Stimulated activated CD8-positive, alpha-beta memory T cell treated with anti-CD3 and anti-CD28 coated beads, Interleukin-15, amount 100 ng/mL, for 24 hours (primary cell): ENCODE measurements around the gene SLC4A8.
A peak's percentile ranks its signal among the peaks of the same experiment; 100 is the strongest.

Experiments
- DNase-seq: peaks from one replicate; pipeline ENCODE4 v3.0.0-alpha.2; 2020; ENCODE audit warnings: low read depth

SLC4A8 gene

GRCh38 chr12:51527966-51528365 is 103.3 kb downstream of the SLC4A8 start:
- no peak for DNase-seq

DNA sequence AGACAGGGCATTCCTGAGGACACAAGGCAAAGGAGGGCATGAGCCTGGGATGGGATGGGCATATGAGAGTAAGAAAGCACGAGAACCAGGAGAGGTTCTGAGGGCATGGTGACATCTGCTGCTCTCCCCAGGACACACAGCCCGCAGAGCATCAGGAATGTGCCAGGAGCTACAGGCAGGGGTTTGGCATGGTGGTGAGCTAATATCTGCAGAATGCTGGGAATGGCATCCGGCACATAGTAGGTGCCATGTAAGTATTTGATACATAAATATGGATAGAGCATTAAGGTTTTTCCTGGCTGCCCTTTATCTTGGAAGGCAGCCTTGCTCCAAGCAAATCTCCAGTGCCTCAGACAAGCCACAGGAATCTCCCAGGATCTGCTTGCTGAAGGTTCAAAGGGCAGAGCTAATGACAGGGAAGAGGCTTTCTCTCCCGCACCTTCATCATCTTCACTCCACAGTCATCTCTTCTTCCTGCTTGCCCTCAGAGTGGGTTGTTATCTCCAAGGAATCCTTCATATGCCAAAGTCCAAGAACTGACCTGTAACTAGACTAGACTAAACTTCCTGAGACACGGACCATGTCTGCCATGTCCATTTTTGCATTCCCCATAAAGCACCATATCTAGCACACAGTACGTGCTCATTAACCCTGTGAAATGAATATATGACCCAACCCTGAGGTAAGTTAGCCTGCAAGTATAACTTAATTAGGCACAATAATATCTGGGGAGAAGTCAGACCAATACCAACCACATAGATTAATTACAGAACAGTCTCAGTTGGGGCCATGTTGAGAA is 104.4 kb downstream of the SLC4A8 start:
- no peak for DNase-seq

DNA sequence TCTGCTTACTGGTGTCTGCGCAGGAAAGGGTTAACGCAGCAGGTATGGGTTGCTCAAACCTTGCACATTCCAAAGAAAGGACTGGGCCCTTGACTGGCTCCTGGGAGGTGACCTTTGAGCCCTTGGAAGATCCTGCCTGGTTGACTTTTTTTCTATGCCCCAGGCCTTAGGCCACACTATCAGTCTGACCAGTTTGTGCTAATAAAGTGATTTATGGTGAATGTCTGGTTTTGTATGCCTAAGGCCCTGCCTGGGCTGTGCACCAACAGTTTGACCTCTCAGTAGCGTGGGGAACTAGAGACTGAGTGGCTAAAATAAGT is 105.0 kb downstream of the SLC4A8 start:
- DNase-seq = no peak

- DNase-seq = no peak
Observed at GRCh38 chr12:51530208-51530607, 105.6 kb downstream of the SLC4A8 start.

- DNase-seq = no peak
Observed at GRCh38 chr12:51531284-51531977, 106.8 kb downstream of the SLC4A8 start.

GRCh38 chr12:51531978-51532497 is 107.4 kb downstream of the SLC4A8 start:
- DNase-seq = peak; percentile 20

DNA sequence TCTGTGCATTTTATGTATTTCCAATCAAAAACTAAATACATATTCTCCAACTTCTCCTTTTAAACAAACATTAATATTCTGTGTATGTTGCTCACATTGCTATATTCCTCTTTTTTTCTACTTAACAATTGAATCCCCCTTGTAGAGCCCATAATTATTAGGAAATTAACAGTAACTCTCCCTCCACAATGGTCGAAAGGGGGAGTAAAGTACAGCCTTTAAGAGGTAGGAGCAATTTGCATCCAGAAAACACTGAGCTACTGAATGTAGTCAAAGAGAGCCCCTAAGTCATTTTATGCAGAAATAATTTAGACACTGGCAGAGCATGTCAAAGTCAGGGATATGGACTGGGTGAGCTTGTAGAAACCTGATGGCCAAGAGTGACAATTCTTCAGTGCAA is 109.2 kb downstream of the SLC4A8 start:
- no peak for DNase-seq

DNA sequence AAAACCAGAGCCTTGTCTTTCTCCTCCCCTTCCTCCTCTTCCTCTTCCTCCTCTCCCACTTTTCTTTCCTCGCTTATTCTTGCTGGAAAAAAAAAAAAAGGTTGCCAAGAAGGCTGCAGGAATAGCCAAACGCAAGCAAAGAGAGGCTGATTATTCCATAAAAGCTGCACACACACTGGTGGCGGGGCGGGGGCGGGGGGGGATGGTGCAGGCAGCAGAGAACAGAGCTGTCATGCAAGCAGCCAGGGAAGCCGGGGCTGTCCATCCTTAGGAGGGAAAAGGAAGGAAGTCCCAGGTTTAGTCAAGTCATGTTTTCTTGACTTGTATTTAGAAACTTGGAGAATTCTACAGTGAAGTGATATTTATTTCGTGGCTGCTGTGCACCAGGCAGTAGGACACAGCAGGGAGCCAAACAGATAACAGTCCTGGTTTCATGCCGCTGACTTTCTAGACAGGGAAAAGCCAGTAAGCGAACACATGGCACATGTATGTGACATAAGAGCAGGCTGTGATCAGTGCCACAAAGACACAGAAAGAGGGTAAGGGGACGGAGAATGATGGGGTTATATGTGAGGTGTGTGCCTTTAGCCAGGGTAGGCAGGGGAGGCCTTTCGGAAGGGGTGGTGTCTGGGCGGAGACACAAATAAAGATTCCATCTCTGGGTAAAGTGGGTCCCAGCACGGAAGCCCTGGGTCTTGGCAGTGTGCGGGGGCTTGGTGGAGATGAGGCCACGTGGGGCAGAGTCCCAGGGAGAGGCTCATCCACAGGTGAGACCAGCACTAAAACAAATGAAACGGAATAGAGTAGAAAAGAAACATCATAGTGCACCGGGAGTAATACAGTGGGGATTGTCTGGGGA is 109.8 kb downstream of the SLC4A8 start:
- DNase-seq = no peak

DNA sequence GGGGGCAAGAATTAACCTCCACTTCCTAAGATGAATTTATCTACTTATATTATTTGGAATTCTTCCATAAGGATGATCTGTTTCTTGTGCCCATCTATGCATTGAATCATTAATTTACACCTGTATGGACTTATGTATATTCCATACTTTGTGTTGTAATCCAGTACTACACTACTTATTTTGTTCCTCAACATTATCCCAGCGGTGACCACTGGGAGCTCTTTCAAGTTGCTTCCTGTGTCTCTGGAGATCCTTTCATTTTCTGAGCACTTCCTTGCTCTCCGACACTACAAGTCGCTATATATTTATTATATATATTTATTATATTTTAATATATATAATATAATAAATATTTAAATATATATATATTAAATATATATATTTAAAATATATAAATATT is 111.5 kb downstream of the SLC4A8 start:
- no peak for DNase-seq

- DNase-seq = no peak
Observed at GRCh38 chr12:51538149-51538548, 113.5 kb downstream of the SLC4A8 start.

DNA sequence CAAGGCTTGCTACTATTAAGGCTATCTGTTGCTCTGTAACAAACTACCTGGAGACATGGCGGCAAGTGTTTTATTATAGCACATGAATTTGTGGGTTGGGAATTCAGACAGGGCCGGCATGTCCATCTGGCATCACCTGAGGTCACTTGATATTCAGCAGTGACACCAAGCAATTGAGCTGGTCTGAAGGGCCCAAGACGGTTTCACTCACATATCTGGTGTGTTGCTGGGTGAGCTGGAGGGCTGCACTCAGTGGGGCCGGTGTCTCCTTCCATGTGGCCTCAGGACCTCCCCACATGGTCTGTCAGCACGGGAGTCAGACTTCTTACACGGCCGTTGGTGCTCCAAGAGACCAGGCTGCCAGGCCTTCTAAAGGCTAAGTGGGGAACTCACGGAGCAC is 114.0 kb downstream of the SLC4A8 start:
- no peak for DNase-seq

DNA sequence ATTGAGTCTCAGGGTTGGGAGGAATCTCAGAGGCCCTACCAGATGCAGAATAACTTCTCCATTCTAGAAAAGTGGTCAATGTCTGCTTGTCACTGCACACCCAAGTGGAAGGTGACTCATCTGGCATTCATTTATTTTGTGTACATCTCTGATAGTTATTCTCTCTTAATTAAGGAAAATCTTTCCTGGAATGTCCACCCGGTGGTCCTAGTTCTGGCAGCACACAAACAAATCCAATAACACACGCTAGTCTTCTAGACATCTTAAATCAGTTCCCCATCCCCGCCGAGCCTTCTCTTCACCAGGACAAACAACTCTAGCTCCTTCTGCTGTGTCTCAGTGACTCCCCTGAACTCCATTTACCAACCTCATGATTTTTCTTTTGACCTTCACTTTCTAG is 116.4 kb downstream of the SLC4A8 start:
- DNase-seq = no peak

DNA sequence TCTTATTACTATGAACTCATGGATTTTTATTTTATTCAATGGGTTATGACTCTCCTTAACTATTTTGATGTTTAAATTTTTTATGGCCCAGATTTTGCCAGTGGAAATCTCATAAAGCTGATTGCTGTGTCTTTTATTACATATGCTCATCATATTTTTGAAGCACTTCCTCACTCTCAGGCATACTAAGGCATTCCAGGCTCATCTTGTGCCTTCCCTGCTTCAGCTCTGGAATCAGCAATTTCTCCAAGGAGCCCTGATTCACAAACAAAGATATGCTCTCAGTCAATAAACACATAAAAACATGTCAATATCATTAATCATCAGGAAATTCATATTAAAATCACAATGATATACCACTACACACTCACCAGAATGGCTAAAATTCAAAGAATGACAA is 121.5 kb downstream of the SLC4A8 start:
- no peak for DNase-seq

DNA sequence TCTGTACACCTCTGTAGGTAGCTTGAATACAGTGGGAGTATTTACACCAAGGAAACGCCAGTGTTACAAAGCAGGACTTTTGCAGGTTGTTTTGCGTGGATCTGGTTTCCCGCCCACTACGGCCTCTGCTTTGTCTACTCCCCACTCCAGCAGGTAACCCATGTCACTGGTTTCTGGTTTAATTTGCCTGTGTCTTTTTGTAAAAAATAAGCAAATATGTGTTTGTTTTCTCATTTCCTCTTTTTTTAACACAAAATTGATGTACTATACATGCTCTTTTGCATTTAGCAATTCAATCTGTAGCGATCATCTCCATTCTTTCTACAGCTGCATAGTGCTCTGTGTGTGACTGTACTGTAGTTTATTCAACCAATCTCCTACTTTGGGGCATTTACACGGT is 123.0 kb downstream of the SLC4A8 start:
- no peak for DNase-seq

GRCh38 chr12:51548241-51548640 is 123.6 kb downstream of the SLC4A8 start:
- DNase-seq = no peak

DNA sequence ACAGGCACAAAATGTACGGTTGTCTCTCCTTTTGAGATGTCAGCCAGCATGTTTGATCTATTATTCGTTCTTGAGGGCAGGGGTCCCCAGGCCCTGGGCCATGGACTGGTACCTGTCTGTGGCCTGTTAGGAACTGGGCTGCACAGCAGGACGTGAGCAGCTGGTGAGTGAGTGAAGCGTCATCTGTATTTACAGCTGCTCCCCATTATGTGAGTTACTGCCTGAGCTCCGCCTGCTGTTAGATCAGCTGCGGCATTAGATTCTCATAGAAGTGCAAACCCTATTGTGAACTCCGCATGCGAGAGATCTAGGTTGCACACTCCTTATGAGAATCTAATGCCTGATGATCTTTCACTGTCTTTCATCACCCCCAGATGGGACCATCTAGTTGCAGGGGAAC is 125.0 kb downstream of the SLC4A8 start:
- DNase-seq = no peak
